GM12892 (cell line): ENCODE measurements around the gene ALDH1A3.

Experiments used
- POLR2A ChIP-seq: IDR thresholded peaks from 2 replicates; pipeline ENCODE4 v1.6.1; 2011; ENCODE audit warnings: low read depth, low read length, control low read depth
- POLR2AphosphoS5 ChIP-seq: IDR thresholded peaks from 2 replicates; pipeline ENCODE4 v1.6.1; 2011; ENCODE audit warnings: low read depth, low read length, control low read depth
- TAF1 ChIP-seq: IDR thresholded peaks from 2 replicates; pipeline ENCODE4 v1.6.1; 2011; ENCODE audit warnings: low read depth, mild to moderate bottlenecking, control low read depth, low read length, borderline replicate concordance

- TF ChIP-seq POLR2A (no peak), TAF1 (no peak), POLR2AphosphoS5 (no peak)
Observed at GRCh38 chr15:100858294-100858693, 21.3 kb upstream of the ALDH1A3 start.
